Measurements from ENCODE around the gene PDLIM3. TPM values are rescaled to one million over a fixed set of nuclear protein-coding genes. Genes with fewer than 3 reads are reported as not detected.
A peak's percentile ranks its signal among the peaks of the same experiment; 100 is the strongest.
"Not testable (repeated sequence)": the region's sequence is repeated elsewhere in the genome, so short reads cannot be mapped to it uniquely, and the experiment has no call there.

The PDLIM3 gene
- total RNA-seq, 1 donor from 2014 or later, result 1.6 TPM

- no peak for FAIRE-seq
- no peaks in the 10 kb centered on the region for H3K36me3 ChIP-seq (ENCODE audit: control insufficient read depth, insufficient read depth, low read length)
- TF ChIP-seq, protein P1, sequence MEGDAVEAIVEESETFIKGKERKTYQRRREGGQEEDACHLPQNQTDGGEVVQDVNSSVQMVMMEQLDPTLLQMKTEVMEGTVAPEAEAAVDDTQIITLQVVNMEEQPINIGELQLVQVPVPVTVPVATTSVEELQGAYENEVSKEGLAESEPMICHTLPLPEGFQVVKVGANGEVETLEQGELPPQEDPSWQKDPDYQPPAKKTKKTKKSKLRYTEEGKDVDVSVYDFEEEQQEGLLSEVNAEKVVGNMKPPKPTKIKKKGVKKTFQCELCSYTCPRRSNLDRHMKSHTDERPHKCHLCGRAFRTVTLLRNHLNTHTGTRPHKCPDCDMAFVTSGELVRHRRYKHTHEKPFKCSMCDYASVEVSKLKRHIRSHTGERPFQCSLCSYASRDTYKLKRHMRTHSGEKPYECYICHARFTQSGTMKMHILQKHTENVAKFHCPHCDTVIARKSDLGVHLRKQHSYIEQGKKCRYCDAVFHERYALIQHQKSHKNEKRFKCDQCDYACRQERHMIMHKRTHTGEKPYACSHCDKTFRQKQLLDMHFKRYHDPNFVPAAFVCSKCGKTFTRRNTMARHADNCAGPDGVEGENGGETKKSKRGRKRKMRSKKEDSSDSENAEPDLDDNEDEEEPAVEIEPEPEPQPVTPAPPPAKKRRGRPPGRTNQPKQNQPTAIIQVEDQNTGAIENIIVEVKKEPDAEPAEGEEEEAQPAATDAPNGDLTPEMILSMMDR (IDR thresholded peaks at IDR 0.05; ENCODE audit: insufficient read depth, low read length, severe bottlenecking), result no peak
These were observed 17.2 kb downstream of the PDLIM3 start for GRCh38 chr4:185518069-185518468.

GRCh38 chr4:185515248-185515647, 20.1 kb downstream of the PDLIM3 start:
- Histone ChIP-seq H3K36me3 (ENCODE audit: control insufficient read depth, insufficient read depth, low read length) (no peaks in the 10 kb centered on the region), H3K27me3 (ENCODE audit: control insufficient read depth, insufficient read depth, low read length) (no peaks in the 10 kb centered on the region), H3K4me3 (ENCODE audit: low read depth, low read length) (no peak overlapping the region)
- no peak for DNase-seq (ENCODE audit: low read depth)
- no peak for FAIRE-seq
- TF ChIP-seq, protein P1 (IDR thresholded peaks at IDR 0.05; ENCODE audit: insufficient read depth, low read length, severe bottlenecking), result no peak

More at GRCh38 chr4:185518069-185518468, 17.2 kb downstream of the PDLIM3 start:
- H3K27me3 ChIP-seq (ENCODE audit: control insufficient read depth, insufficient read depth, low read length), result no peaks in the 10 kb centered on the region
- no peak overlapping the region for H3K4me3 ChIP-seq (ENCODE audit: low read depth, low read length)
- DNase-seq (ENCODE audit: low read depth), result no peak

DNA sequence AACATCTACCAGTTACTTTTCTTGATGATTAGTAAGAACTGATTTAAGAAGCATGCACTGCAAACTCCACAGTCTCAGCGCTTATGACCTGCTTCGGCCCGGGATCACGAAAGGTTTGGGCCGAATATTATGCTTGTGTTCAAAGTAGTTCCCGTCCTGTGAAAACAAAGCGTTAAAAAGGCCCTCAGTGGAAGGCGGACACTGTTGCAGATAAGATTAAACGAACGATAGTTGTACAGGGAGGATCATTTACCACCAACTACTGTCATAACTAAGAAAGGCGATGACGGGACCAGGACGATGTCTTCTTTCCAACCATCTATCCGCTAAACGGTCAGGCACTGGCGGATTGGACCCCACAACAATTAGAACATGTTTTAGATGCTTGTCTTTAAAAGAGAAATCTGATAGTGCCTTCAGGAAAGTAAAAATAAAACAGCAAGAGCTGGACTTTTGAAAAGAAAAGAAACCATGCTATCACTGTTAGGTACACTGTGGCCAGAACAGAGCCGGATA, 21.1 kb downstream of the PDLIM3 start:
- H3K4me3 ChIP-seq (ENCODE audit: low read depth, low read length), result no peak overlapping the region
- FAIRE-seq (no peak), DNase-seq (ENCODE audit: low read depth) (no peak)
- no peaks in the 10 kb centered on the region for H3K36me3 ChIP-seq (ENCODE audit: control insufficient read depth, insufficient read depth, low read length)
- H3K27me3 ChIP-seq (ENCODE audit: control insufficient read depth, insufficient read depth, low read length), result no peaks in the 10 kb centered on the region
- TF ChIP-seq, protein P1 (IDR thresholded peaks at IDR 0.05; ENCODE audit: insufficient read depth, low read length, severe bottlenecking), result no peak

GRCh38 chr4:185513489-185514181, 21.7 kb downstream of the PDLIM3 start:
- H3K27me3 ChIP-seq (ENCODE audit: control insufficient read depth, insufficient read depth, low read length), result no peaks in the 10 kb centered on the region
- peak; percentile 61 for DNase-seq (ENCODE audit: low read depth)
- no peak overlapping the region for H3K4me3 ChIP-seq (ENCODE audit: low read depth, low read length)
- TF ChIP-seq, protein P1 (IDR thresholded peaks at IDR 0.05; ENCODE audit: insufficient read depth, low read length, severe bottlenecking), result no peak
- no peak for FAIRE-seq
- H3K36me3 ChIP-seq (ENCODE audit: control insufficient read depth, insufficient read depth, low read length), result no peaks in the 10 kb centered on the region

- no peak for FAIRE-seq
- Histone ChIP-seq H3K27me3 (ENCODE audit: control insufficient read depth, insufficient read depth, low read length) (no peaks in the 10 kb centered on the region), H3K4me3 (ENCODE audit: low read depth, low read length) (no peak overlapping the region), H3K36me3 (ENCODE audit: control insufficient read depth, insufficient read depth, low read length) (no peaks in the 10 kb centered on the region)
- TF ChIP-seq, protein P1 (IDR thresholded peaks at IDR 0.05; ENCODE audit: insufficient read depth, low read length, severe bottlenecking), result no peak
- DNase-seq (ENCODE audit: low read depth), result peak; percentile 78
These were observed 22.8 kb downstream of the PDLIM3 start for GRCh38 chr4:185512516-185512915.

DNA sequence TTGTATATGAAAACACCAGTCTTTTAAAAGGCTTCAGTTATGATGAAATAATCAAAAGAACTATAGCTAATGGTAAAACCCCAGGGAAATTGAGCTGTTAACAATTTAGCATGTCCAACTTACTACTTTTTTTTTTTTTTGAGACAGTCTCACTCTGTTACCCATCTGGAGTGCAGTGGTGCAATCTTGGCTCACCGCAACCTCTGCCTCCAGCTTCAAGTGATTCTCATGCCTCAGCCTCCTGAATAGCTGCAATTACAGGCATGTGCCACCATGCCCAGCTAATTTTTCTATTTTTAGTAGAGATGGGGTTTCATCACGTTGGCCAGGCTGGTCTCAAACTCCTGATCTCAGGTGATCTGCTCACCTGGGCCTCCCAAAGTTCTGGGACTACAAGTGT, 24.1 kb downstream of the PDLIM3 start:
- H3K4me3 ChIP-seq (ENCODE audit: low read depth, low read length); H3K27me3 ChIP-seq (ENCODE audit: control insufficient read depth, insufficient read depth, low read length); H3K36me3 ChIP-seq (ENCODE audit: control insufficient read depth, insufficient read depth, low read length); FAIRE-seq: not testable (repeated sequence)
- peak; percentile 51 for DNase-seq (ENCODE audit: low read depth)
